Mesodermal cell (in vitro differentiated cells): ENCODE data around the gene KRTAP4-6. TPM values are rescaled to one million over a fixed set of nuclear protein-coding genes. Genes with fewer than 3 reads are reported as not detected.
"Not testable (repeated sequence)": the region's sequence is repeated elsewhere in the genome, so short reads cannot be mapped to it uniquely, and the experiment has no call there.

Experiments
- H3K27ac ChIP-seq: 2 replicates; pipeline ENCODE4 v1.7.0; 2013; ENCODE audit warnings: mild to moderate bottlenecking, low read depth, low read length, moderate library complexity; ENCODE audit not compliant: severe bottlenecking
- H3K36me3 ChIP-seq: 2 replicates; pipeline ENCODE4 v1.7.1; 2013; ENCODE audit warnings: mild to moderate bottlenecking, low read length, moderate library complexity; ENCODE audit not compliant: control insufficient read depth, insufficient read depth
- H3K4me1 ChIP-seq: one replicate; pipeline ENCODE4 v1.7.1; 2013; ENCODE audit warnings: mild to moderate bottlenecking, low read length; ENCODE audit not compliant: insufficient read depth, control insufficient read depth, poor library complexity, severe bottlenecking
- H3K4me3 ChIP-seq: 2 replicates; pipeline ENCODE4 v1.7.0; 2013; ENCODE audit warnings: low read length, control low read depth, mild to moderate bottlenecking; ENCODE audit not compliant: insufficient read depth, poor library complexity, severe bottlenecking; ENCODE audit errors: extremely low read depth
- H3K9me3 ChIP-seq: 2 replicates; pipeline ENCODE4 v1.7.1; 2013; ENCODE audit warnings: mild to moderate bottlenecking, low read length, moderate library complexity; ENCODE audit not compliant: control insufficient read depth
- WGBS, 2 experiments: methylation state at CpG; one replicate each; pipeline ENCODE4 v1.1.5; 2013; ENCODE audit warnings: missing lambda C conversion rate in 2 of 2; ENCODE audit not compliant: insufficient coverage in 2 of 2; 5-methylcytosine and 5-hydroxymethylcytosine counted together
- polyA plus RNA-seq, 2 experiments: library from polyadenylated mRNA; stranded (reverse); fragments of 50-300 nt; gene quantifications; one replicate each; pipeline ENCODE4 v1.2.3, GENCODE V29; 2013

Gene KRTAP4-6
- not detected for polyA plus RNA-seq (2013, experiment 1 of 2)
- not detected for polyA plus RNA-seq (2013, experiment 2 of 2)

GRCh38 chr17:41140360-41141131 lies at the start of gene KRTAP4-6:
Gene KRTAP4-6 (minus strand): TSS chr17:41140544. CDS start chr17:41140487, 57 bp downstream.
- WGBS, 2 experiments, result 83 to 86% methylated on average over 3 to 5 of the region's 6 CpGs
- no peak within 1 kb of the TSS for H3K4me3 ChIP-seq
- no peak within 1 kb of the TSS for H3K27ac ChIP-seq
- no peaks in the 10 kb centered on the region for H3K36me3 ChIP-seq
- peaks cover 6% of the 10 kb centered on the region for H3K9me3 ChIP-seq
- no peaks in the 10 kb centered on the region for H3K4me1 ChIP-seq

DNA sequence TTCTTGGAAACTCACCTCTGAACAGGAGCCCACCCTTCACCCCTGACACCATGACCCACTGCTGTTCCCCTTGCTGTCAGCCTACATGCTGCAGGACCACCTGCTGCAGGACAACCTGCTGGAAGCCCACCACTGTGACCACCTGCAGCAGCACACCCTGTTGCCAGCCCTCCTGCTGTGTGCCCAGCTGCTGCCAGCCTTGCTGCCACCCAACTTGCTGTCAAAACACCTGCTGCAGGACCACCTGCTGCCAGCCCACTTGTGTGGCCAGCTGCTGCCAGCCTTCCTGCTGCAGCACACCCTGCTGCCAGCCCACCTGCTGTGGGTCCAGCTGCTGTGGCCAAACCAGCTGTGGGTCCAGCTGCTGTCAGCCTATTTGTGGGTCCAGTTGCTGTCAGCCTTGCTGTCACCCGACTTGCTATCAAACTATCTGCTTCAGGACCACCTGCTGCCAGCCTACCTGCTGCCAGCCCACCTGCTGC lies 49.5 kb upstream of the KRTAP4-6 start, which contains the start of gene KRTAP9-1:
KRTAP9-1 (plus strand) TSS at position 51 of the 482 bp plus-strand sequence; CDS start at position 51, 0 bp downstream.
- H3K9me3 ChIP-seq, H3K27ac ChIP-seq, H3K4me3 ChIP-seq, H3K36me3 ChIP-seq, H3K4me1 ChIP-seq: not testable (repeated sequence)
- 17% methylated on average over 1 of the region's 1 CpG; no CpG with 5 or more reads in 1 of the 2 experiments for WGBS, 2 experiments

GRCh38 chr17:41186872-41187271 lies 46.5 kb upstream of the KRTAP4-6 start:
- Histone ChIP-seq H3K36me3 (no peaks in the 10 kb centered on the region), H3K4me1 (no peaks in the 10 kb centered on the region), H3K27ac (no peak overlapping the region), H3K4me3 (no peak overlapping the region), H3K9me3 (no peaks in the 10 kb centered on the region)
- WGBS, 2 experiments, result no CpG with 5 or more reads among the region's 2 CpGs

DNA sequence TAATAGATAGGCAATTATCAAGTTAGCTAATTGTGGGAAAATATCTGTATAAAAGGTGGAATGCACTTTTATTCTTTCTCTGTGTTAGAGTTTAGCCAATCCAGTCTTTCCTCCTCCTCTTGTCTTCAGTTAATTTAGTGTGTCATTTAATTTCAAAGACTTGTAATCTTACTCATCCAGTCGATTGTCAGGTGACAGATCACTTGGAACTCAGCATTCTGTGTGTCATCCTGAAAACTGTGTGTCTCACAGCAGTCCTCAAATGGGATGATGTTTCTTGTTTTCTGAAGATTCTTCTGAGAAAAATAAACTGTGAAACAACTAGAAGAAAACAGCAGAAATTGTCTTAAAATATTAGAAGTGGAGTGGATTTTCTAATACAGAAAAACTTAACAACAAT lies 44.7 kb upstream of the KRTAP4-6 start:
- no peak overlapping the region for H3K4me3 ChIP-seq
- H3K36me3 ChIP-seq, result no peaks in the 10 kb centered on the region
- WGBS, 2 experiments, result 100% methylated on average over 1 of the region's 1 CpG; no CpG with 5 or more reads in 1 of the 2 experiments
- no peaks in the 10 kb centered on the region for H3K4me1 ChIP-seq
- no peak overlapping the region for H3K27ac ChIP-seq
- H3K9me3 ChIP-seq, result no peaks in the 10 kb centered on the region

DNA sequence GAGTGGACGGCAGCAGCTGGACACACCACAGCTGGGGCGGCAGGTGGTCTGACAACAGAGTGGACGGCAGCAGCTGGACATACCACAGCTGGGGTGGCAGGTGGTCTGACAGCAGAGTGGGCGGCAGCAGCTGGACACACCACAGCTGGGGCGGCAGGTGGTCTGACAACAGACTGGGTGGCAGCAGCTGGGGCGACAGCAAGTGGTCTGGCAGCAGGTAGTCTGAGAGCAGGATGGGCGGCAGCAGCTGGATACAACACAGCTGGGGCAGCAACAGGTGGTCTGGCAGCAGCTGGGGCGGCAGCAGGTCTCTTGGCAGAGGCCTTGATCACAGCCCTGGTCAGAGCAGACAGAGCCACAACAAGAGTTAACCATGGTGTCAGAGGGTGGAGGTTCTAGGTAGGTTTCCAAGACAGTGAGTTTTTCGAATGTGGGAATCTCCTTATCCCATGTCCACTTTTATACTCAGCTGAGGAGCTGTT lies 44.2 kb upstream of the KRTAP4-6 start, which contains the start of gene KRTAP4-1:
KRTAP4-1 (minus strand) TSS at position 432 of the 482 bp plus-strand sequence; CDS start at position 375, 57 bp downstream.
- no peak within 1 kb of the TSS for H3K27ac ChIP-seq
- no peaks in the 10 kb centered on the region for H3K4me1 ChIP-seq
- no peaks in the 10 kb centered on the region for H3K9me3 ChIP-seq
- H3K36me3 ChIP-seq, result no peaks in the 10 kb centered on the region
- 83 to 93% methylated on average over 5 to 6 of the region's 9 CpGs for WGBS, 2 experiments
- no peak within 1 kb of the TSS for H3K4me3 ChIP-seq

DNA sequence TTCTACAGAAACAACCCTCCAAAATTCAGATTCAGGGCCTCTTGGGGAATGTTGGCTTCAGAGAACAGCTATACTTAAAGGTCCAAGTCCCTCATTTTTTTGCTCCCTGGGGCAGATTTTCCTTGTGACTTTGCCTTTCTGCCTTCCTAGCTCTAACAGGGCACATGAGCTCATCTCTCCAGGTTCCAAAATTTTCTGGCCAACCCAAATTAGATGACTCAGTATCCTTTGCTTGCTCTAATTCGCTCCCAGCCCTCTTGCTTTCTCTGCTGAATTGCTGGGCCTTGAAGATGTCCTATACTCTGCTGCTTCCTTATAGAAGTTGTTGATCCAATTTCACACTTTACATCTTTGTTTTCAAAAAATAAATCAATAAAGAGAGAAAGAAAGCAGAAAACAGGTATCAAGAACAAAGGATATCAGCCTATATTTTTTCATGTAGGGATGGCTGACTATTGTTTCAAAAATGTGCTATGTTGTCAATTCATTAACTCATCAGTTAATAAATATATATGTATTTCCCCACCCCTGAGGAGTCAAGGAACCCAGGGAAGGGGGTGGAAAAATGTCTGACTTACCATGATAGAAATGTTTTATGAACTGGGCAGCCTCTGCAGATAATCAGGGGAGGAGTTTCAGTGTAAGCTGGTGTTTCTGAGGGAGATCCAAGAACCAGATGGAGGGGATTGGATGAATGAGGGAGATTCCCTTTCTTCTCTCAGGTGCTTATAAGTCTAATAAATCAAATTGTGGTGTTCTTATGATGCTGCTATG lies 38.7 kb upstream of the KRTAP4-6 start:
- Histone ChIP-seq H3K27ac (no peak overlapping the region), H3K36me3 (no peaks in the 10 kb centered on the region), H3K4me1 (no peaks in the 10 kb centered on the region), H3K4me3 (no peak overlapping the region), H3K9me3 (no peaks in the 10 kb centered on the region)
- WGBS, 2 experiments, result 80% methylated on average over 1 of the region's 1 CpG; no CpG with 5 or more reads in 1 of the 2 experiments

DNA sequence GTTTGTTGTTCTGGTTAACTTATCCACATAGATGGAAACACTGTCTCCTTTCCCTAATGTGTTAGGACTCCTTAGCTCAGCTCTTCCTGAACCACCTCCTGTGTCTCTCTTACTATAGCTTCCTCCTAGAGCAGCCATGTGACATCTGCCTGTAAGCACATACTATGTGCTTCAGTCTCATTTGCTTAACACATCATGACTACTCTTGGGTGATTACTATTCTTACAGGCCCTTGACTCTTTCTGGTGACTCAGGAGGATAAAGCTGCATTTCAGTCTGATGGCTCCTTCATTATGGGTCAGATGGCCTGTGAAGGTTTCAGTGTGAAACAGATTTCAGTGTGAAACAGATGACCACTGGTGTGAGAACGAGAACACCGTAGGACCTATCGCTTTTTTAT lies 38.0 kb upstream of the KRTAP4-6 start:
- WGBS, 2 experiments, result 100% methylated on average over 2 of the region's 3 CpGs

DNA sequence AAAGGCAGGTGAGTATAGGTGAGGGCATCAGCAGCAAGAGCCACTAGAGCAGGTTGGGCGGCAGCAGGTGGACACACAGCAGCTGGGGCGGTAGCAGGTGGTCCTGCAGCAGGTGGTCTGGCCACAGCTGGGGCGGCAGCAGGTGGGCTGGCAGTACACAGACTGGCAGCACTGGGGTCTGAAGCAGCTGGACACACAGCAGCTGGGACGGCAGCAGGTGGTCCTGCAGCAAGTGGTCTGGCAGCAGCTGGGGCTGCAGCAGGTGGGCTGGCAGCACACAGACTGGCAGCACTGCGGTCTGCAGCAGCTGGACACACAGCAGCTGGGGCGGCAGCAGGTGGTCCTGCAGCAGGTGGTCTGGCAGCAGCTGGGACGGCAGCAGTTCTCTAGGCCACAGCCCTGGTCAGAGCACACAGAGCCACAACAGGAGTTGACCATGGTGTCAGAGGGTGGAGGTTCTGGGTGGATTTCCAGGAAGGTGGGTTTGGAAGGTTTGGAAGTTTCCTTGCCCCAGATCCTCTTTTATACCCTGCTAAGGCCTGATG lies 37.5 kb upstream of the KRTAP4-6 start, which contains the start of gene KRTAP4-2:
KRTAP4-2 (minus strand) TSS at position 495 of the 545 bp plus-strand sequence; CDS start at position 438, 57 bp downstream.
- Histone ChIP-seq H3K4me3 (no peak within 1 kb of the TSS), H3K9me3 (no peaks in the 10 kb centered on the region), H3K4me1 (no peaks in the 10 kb centered on the region), H3K36me3 (no peaks in the 10 kb centered on the region), H3K27ac (no peak within 1 kb of the TSS)
- 94 to 97% methylated on average over 4 of the region's 7 CpGs for WGBS, 2 experiments

More for the DNA sequence above, 38.0 kb upstream of the KRTAP4-6 start:
- no peaks in the 10 kb centered on the region for H3K9me3 ChIP-seq
- no peaks in the 10 kb centered on the region for H3K36me3 ChIP-seq
- H3K4me3 ChIP-seq, result no peak overlapping the region
- H3K4me1 ChIP-seq, result no peaks in the 10 kb centered on the region
- H3K27ac ChIP-seq, result no peak overlapping the region

GRCh38 chr17:41176744-41177387 lies 36.5 kb upstream of the KRTAP4-6 start:
- WGBS, 2 experiments, result 77 to 86% methylated on average over 2 to 3 of the region's 3 CpGs
- Histone ChIP-seq H3K27ac (no peak overlapping the region), H3K4me1 (no peaks in the 10 kb centered on the region), H3K4me3 (no peak overlapping the region), H3K9me3 (no peaks in the 10 kb centered on the region), H3K36me3 (no peaks in the 10 kb centered on the region)

DNA sequence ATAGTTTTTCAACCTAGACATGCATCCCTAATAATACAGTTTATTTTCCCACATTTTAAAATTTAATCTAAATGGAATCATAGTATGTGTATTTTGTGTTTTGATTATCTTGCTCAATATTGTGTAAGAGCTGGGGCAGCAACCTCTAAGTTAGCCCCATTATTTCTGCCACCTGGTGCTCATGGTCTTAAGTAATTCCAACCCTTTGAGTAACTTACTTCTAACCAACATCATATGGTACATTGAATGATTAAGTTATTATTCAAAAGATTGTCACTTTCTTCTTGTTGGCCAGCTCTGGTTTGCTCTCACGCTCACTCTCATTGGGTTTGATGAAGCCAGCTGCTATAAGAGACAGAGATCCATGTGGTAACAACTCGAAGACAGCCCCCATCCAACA lies 31.5 kb upstream of the KRTAP4-6 start:
- 67 to 89% methylated on average over 1 of the region's 2 CpGs for WGBS, 2 experiments
- Histone ChIP-seq H3K4me3 (no peak overlapping the region), H3K9me3 (no peaks in the 10 kb centered on the region), H3K36me3 (no peaks in the 10 kb centered on the region), H3K27ac (no peak overlapping the region), H3K4me1 (no peaks in the 10 kb centered on the region)
